Keratinocyte (primary cell): ENCODE data around the gene ASH1L. TPM values are rescaled to one million over a fixed set of nuclear protein-coding genes. Genes with fewer than 3 reads are reported as not detected.
"Not testable (repeated sequence)": the region's sequence is repeated elsewhere in the genome, so short reads cannot be mapped to it uniquely, and the experiment has no call there.

Experiments used
- DNase-seq: peaks from one replicate; pipeline ENCODE4 v3.0.0-alpha.2; 2011; ENCODE audit warnings: low read depth, missing footprints, low spot score
- FAIRE-seq: peaks from 2 replicates; lab custom pipeline; 2011; peaks lifted over from hg19 to GRCh38; lab: Jason Lieb, UNC
- H2AFZ ChIP-seq: 2 replicates; pipeline ENCODE4 v1.6.0; 2012; ENCODE audit warnings: low read length, control low read depth, inconsistent platforms; ENCODE audit not compliant: control insufficient read depth
- H3K27ac ChIP-seq: 2 replicates; pipeline ENCODE4 v1.5.1; 2011; ENCODE audit warnings: low read length; ENCODE audit not compliant: control insufficient read depth, insufficient read depth
- H3K27me3 ChIP-seq: 3 replicates; pipeline ENCODE4 v1.6.0; 2011; ENCODE audit warnings: low read length; ENCODE audit not compliant: control insufficient read depth, insufficient read depth; ENCODE audit errors: extremely low read depth
- H3K36me3 ChIP-seq, 2 experiments: 2 replicates in 1 of 2; 3 replicates in 1 of 2; pipeline ENCODE4 v1.5.1; 2011; ENCODE audit warnings: low read length in 2 of 2, mild to moderate bottlenecking in 1 of 2; ENCODE audit not compliant: control insufficient read depth in 2 of 2, insufficient read depth in 2 of 2; ENCODE audit errors: extremely low read depth in 1 of 2
- H3K4me1 ChIP-seq: 3 replicates; pipeline ENCODE4 v1.5.1; 2011; ENCODE audit warnings: low read length; ENCODE audit not compliant: control insufficient read depth, insufficient read depth; ENCODE audit errors: extremely low read depth
- H3K4me2 ChIP-seq: 3 replicates; pipeline ENCODE4 v1.6.0; 2011; ENCODE audit warnings: low read depth, low read length; ENCODE audit not compliant: control insufficient read depth, insufficient read depth; ENCODE audit errors: extremely low read depth
- H3K4me3 ChIP-seq, 3 experiments: fragments of 200-600 bp in 1 of 3; sonication (generic) in 1 of 3; 2 replicates in 2 of 3; 3 replicates in 1 of 3; pipeline ENCODE4 v1.5.1; 2011 to 2016; ENCODE audit warnings: low read length in 3 of 3, mild to moderate bottlenecking in 3 of 3, control low read depth in 2 of 3, inconsistent platforms in 1 of 3, low read depth in 1 of 3, mixed read lengths in 1 of 3, mixed run types in 1 of 3, moderate library complexity in 1 of 3; ENCODE audit not compliant: control insufficient read depth in 2 of 3, insufficient read depth in 2 of 3; ENCODE audit errors: extremely low read depth in 1 of 3
- H3K79me2 ChIP-seq: 2 replicates; pipeline ENCODE4 v1.6.0; 2012; ENCODE audit warnings: low read length; ENCODE audit not compliant: control insufficient read depth, insufficient read depth
- H3K9ac ChIP-seq: 3 replicates; pipeline ENCODE4 v1.6.0; 2011; ENCODE audit warnings: low read length; ENCODE audit not compliant: control insufficient read depth, insufficient read depth; ENCODE audit errors: extremely low read depth
- H3K9me1 ChIP-seq: 3 replicates; pipeline ENCODE4 v1.6.0; 2011; ENCODE audit warnings: low read length; ENCODE audit not compliant: control insufficient read depth, insufficient read depth; ENCODE audit errors: extremely low read depth
- H3K9me3 ChIP-seq: 2 replicates; pipeline ENCODE4 v1.5.1; 2012; ENCODE audit warnings: low read depth, low read length; ENCODE audit not compliant: control insufficient read depth
- H4K20me1 ChIP-seq: 3 replicates; pipeline ENCODE4 v1.6.0; 2011; ENCODE audit warnings: low read length; ENCODE audit not compliant: control insufficient read depth, insufficient read depth; ENCODE audit errors: extremely low read depth
- CTCF ChIP-seq, 3 experiments: IDR thresholded peaks in 1 of 3; conservative IDR thresholded peaks in 1 of 3; optimal IDR thresholded peaks in 1 of 3; 2 replicates in 2 of 3; 3 replicates in 1 of 3; pipeline versions ENCODE3 to v1.5.1; 2011; ENCODE audit warnings: low read length in 3 of 3, mild to moderate bottlenecking in 3 of 3, moderate library complexity in 2 of 3, control low read depth in 1 of 3, inconsistent platforms in 1 of 3; ENCODE audit not compliant: insufficient read depth in 2 of 3; ENCODE audit errors: extremely low read depth in 1 of 3
- EZH2 ChIP-seq: IDR thresholded peaks from one replicate; pipeline ENCODE4 v1.6.1; 2012; ENCODE audit warnings: inconsistent platforms, mild to moderate bottlenecking, low read length, moderate library complexity
- dilution Hi-C: fragments of 300-500 bp; cut with MboI; formaldehyde crosslinking; loops from one replicate; pipeline ENCODE4 v1.7.0; 2020; ENCODE audit warnings: low sequenced_read_pairs; ENCODE audit not compliant: extremely low pct_ligation_motif_present
- polyA plus RNA-seq, 5 experiments: library from polyadenylated mRNA; depleted of rRNA in 3 of 5; stranded (reverse) in 3 of 5; stranded (forward) in 1 of 5; unstranded in 1 of 5; fragments of >200 nt; gene quantifications; 1 replicate in 1 of 5; 2 replicates in 3 of 5; 3 replicates in 1 of 5; pipeline versions ENCODE4 v1.2.1 to v1.2.3, GENCODE V29; 2011 to 2012; ENCODE audit warnings: missing spikeins in 2 of 5, low read depth in 1 of 5, low replicate concordance in 1 of 5

The ASH1L gene
- polyA plus RNA-seq, 1 donor (not counting 4 experiments of a cell fraction or from before 2014, with no cell fraction given) = 13.8 TPM

- no peak overlapping the region for H2AFZ ChIP-seq
- dilution Hi-C loops = no loop called here
- no peak overlapping the region for H3K27ac ChIP-seq
- H3K9me3 ChIP-seq = no peaks in the 10 kb centered on the region
- no peak for DNase-seq
- H3K9me1 ChIP-seq = no peaks in the 10 kb centered on the region
- H3K27me3 ChIP-seq = no peaks in the 10 kb centered on the region
- FAIRE-seq = no peak
- no peaks in the 10 kb centered on the region for H4K20me1 ChIP-seq
- H3K4me1 ChIP-seq = no peaks in the 10 kb centered on the region
- H3K9ac ChIP-seq = no peak overlapping the region
- H3K36me3 ChIP-seq = peaks cover 0 to 3% of the 10 kb centered on the region in 2 experiments
- TF ChIP-seq EZH2 = no peak
- no peak overlapping the region for H3K4me3 ChIP-seq
- H3K79me2 ChIP-seq = peaks cover 52% of the 10 kb centered on the region
- no peak overlapping the region for H3K4me2 ChIP-seq
Measured at GRCh38 chr1:155514582-155515187, 47.9 kb downstream of the ASH1L start.

- H3K9ac ChIP-seq = no peak overlapping the region
Measured at GRCh38 chr1:155513300-155513916, 49.2 kb downstream of the ASH1L start.

GRCh38 chr1:155511385-155511784 lies 51.2 kb downstream of the ASH1L start:
- H2AFZ ChIP-seq, H3K27ac ChIP-seq, H3K36me3 ChIP-seq, H3K4me1 ChIP-seq, H3K4me3 ChIP-seq, H3K4me2 ChIP-seq, H3K27me3 ChIP-seq, H3K9ac ChIP-seq, FAIRE-seq, dilution Hi-C loops, DNase-seq, H3K9me3 ChIP-seq, H3K9me1 ChIP-seq, H4K20me1 ChIP-seq: not testable (repeated sequence)
- peaks cover 62% of the 10 kb centered on the region for H3K79me2 ChIP-seq

More at GRCh38 chr1:155513300-155513916, 49.2 kb downstream of the ASH1L start:
- dilution Hi-C loops = no loop called here
- Histone ChIP-seq H3K79me2 (peaks cover 54% of the 10 kb centered on the region), H3K27ac (no peak overlapping the region), H3K9me1 (no peaks in the 10 kb centered on the region), H3K9me3 (no peaks in the 10 kb centered on the region), H3K36me3 (peaks cover 0 to 3% of the 10 kb centered on the region in 2 experiments), H2AFZ (no peak overlapping the region), H4K20me1 (no peaks in the 10 kb centered on the region), H3K4me3 (no peak overlapping the region), H3K4me1 (no peaks in the 10 kb centered on the region), H3K27me3 (no peaks in the 10 kb centered on the region), H3K4me2 (no peak overlapping the region)
- DNase-seq (no peak), FAIRE-seq (no peak)
- TF ChIP-seq CTCF (optimal IDR thresholded peaks at IDR 0.05 in 1 of 3, IDR thresholded peaks at IDR 0.05 in 1 of 3, conservative IDR thresholded peaks at IDR 0.05 in 1 of 3; ENCODE audit: extremely low read depth in 1 of 3, insufficient read depth in 2 of 3, low read length in 3 of 3) (no peak), EZH2 (no peak)
